Measurements from ENCODE around the gene PI4KA. TPM values are rescaled to one million over a fixed set of nuclear protein-coding genes. Genes with fewer than 3 reads are reported as not detected.
"Not testable (repeated sequence)": the region's sequence is repeated elsewhere in the genome, so short reads cannot be mapped to it uniquely, and the experiment has no call there.

PI4KA gene
- total and polyA plus RNA-seq, 4 donors, result 35.4 to 107 (median 50.3) TPM

DNA sequence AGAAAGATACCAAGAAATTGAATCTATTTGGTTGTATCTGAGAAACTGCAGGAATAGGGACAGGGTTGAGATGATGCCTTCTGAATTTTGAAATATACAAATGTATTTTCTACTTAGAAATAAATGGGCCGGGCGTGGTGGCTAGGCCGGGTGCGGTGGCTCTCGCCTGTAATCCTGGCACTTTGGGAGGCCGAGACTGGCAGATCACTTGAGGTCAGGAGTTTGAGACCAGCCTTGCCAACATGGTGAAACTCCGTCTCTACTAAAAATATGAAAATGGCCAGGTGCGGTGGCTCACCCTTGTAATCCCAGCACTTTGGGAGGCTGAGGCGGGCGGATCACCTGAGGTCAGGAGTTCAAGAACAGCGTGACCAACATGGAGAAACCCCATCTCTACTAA, 172.8 kb downstream of the PI4KA start:
- H3K27me3 ChIP-seq (ENCODE audit: control insufficient read depth in 3 of 3, insufficient read depth in 3 of 3, low read length in 2 of 3); ATAC-seq (ENCODE audit: insufficient read depth, low FRiP score); DNase-seq; H3K4me1 ChIP-seq (ENCODE audit: control insufficient read depth in 5 of 5, insufficient read depth in 5 of 5, low read length in 5 of 5); H3K36me3 ChIP-seq (ENCODE audit: control insufficient read depth in 4 of 4, insufficient read depth in 4 of 4, low read length in 4 of 4); H3K9ac ChIP-seq (ENCODE audit: insufficient read depth in 1 of 2, low read length in 2 of 2); H3K9me3 ChIP-seq (ENCODE audit: control insufficient read depth in 4 of 4, insufficient read depth in 3 of 4, low read length in 3 of 4); H3K27ac ChIP-seq (ENCODE audit: low read depth in 1 of 2, low read length in 1 of 2); H3K4me3 ChIP-seq: not testable (repeated sequence)
- WGBS, 2 donors, result 90 to 96% methylated on average over 10 to 11 of the region's 11 CpGs

DNA sequence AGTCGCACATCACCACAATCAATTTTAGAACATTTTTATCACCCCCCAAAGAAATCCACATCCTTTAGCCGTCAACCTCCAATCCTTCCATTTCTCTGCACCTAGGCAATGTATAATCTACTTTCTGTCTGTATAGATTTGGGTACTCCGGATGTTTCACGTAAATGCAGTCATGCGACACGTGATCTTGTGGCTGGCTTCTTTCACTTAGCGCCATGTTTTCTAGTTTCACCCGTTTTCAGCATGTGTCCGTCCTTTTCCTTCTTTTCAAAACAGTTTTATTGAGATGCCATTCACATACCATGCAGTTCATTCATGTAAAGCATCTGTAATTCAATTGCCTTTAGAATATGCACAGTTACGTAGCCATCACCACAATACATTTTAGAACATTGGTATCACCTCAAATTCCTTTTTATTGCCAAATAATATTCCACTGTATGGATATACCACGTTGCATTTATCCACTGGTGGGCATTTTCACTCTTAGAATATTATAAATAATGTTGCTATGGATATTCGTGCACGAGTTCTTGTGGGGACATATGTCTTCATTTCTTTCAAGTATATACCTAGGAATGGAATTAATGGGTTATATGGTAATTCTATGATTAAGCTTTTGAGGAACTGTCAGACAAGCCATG, 179.7 kb downstream of the PI4KA start:
- ATAC-seq (ENCODE audit: insufficient read depth, low FRiP score); DNase-seq; H3K9ac ChIP-seq (ENCODE audit: insufficient read depth in 1 of 2, low read length in 2 of 2); H3K9me3 ChIP-seq (ENCODE audit: control insufficient read depth in 4 of 4, insufficient read depth in 3 of 4, low read length in 3 of 4); H3K27me3 ChIP-seq (ENCODE audit: control insufficient read depth in 3 of 3, insufficient read depth in 3 of 3, low read length in 2 of 3); H3K36me3 ChIP-seq (ENCODE audit: control insufficient read depth in 4 of 4, insufficient read depth in 4 of 4, low read length in 4 of 4); H3K27ac ChIP-seq (ENCODE audit: low read depth in 1 of 2, low read length in 1 of 2); H3K4me3 ChIP-seq; H3K4me1 ChIP-seq (ENCODE audit: control insufficient read depth in 5 of 5, insufficient read depth in 5 of 5, low read length in 5 of 5): not testable (repeated sequence)
- WGBS, 2 donors, result 91 to 95% methylated on average over 13 of the region's 13 CpGs

DNA sequence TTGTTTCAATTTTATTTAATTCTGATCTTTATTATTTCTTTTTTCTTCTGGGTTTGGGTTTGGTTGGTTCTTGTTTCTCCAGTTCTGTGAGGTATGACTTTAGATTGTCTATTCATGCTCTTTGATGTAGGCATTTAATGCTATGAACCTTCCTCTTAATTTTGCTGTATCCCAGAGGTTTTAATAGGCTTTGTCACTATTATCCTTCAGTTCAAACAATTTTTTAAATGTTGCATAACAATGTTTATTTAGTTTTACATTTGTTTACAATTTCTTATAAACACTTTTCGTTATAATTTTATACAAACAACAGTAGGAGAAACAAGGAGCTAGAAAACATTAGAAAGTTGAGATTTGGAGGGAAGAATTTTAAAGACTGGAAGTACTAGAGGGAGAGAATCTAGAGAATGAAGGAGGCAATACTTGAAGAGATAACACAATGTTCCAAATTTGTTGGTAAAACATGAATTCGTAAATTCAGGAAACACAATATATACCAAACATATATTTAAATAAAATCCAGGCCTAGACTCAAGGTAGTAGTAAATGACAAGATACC, 180.8 kb downstream of the PI4KA start:
- no peak overlapping the region for H3K27ac ChIP-seq (ENCODE audit: low read depth in 1 of 2, low read length in 1 of 2)
- TF ChIP-seq, protein P1, sequence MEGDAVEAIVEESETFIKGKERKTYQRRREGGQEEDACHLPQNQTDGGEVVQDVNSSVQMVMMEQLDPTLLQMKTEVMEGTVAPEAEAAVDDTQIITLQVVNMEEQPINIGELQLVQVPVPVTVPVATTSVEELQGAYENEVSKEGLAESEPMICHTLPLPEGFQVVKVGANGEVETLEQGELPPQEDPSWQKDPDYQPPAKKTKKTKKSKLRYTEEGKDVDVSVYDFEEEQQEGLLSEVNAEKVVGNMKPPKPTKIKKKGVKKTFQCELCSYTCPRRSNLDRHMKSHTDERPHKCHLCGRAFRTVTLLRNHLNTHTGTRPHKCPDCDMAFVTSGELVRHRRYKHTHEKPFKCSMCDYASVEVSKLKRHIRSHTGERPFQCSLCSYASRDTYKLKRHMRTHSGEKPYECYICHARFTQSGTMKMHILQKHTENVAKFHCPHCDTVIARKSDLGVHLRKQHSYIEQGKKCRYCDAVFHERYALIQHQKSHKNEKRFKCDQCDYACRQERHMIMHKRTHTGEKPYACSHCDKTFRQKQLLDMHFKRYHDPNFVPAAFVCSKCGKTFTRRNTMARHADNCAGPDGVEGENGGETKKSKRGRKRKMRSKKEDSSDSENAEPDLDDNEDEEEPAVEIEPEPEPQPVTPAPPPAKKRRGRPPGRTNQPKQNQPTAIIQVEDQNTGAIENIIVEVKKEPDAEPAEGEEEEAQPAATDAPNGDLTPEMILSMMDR (IDR thresholded peaks at IDR 0.05; ENCODE audit: control extremely low read depth, extremely low read depth), result no peak
- peaks cover 0 to 10% (median 2%) of the 10 kb centered on the region in 3 donors for H3K27me3 ChIP-seq (ENCODE audit: control insufficient read depth in 3 of 3, insufficient read depth in 3 of 3, low read length in 2 of 3)
- no peaks in the 10 kb centered on the region for H3K4me1 ChIP-seq (ENCODE audit: control insufficient read depth in 5 of 5, insufficient read depth in 5 of 5, low read length in 5 of 5)
- no peaks in the 10 kb centered on the region for H3K9me3 ChIP-seq (ENCODE audit: control insufficient read depth in 4 of 4, insufficient read depth in 3 of 4, low read length in 3 of 4)
- H3K36me3 ChIP-seq (ENCODE audit: control insufficient read depth in 4 of 4, insufficient read depth in 4 of 4, low read length in 4 of 4), result no peaks in the 10 kb centered on the region
- DNase-seq (no peak), ATAC-seq (ENCODE audit: insufficient read depth, low FRiP score) (no peak)
- H3K4me3 ChIP-seq, result no peak overlapping the region
- no peak overlapping the region for H3K9ac ChIP-seq (ENCODE audit: insufficient read depth in 1 of 2, low read length in 2 of 2)
- WGBS, 2 donors, result 75 to 86% methylated on average over 2 of the region's 2 CpGs

DNA sequence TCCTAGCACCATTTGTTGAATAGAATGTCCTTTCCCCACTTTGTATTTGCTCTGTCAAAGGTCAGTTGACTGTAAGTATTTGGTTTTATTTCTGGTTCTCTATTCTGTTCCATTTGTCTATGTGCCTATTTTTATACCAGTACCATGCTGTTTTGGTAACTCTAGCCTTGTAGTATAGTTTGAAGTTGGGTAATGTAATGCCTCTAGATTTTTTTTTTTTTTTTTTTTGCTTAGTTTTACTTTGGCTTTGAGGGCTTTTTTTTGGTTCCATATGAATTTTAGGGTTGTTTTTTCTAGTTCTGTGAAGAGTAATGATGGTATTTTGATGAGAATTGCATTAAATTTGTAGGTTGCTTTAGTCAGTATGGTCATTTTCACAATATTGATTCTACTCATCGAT, 183.0 kb downstream of the PI4KA start:
- not testable (repeated sequence) for H3K4me1 ChIP-seq (ENCODE audit: control insufficient read depth in 5 of 5, insufficient read depth in 5 of 5, low read length in 5 of 5); DNase-seq; H3K9ac ChIP-seq (ENCODE audit: insufficient read depth in 1 of 2, low read length in 2 of 2); H3K27ac ChIP-seq (ENCODE audit: low read depth in 1 of 2, low read length in 1 of 2); H3K9me3 ChIP-seq (ENCODE audit: control insufficient read depth in 4 of 4, insufficient read depth in 3 of 4, low read length in 3 of 4); ATAC-seq (ENCODE audit: insufficient read depth, low FRiP score); H3K36me3 ChIP-seq (ENCODE audit: control insufficient read depth in 4 of 4, insufficient read depth in 4 of 4, low read length in 4 of 4); H3K4me3 ChIP-seq
- 95 to 100% methylated on average over 1 of the region's 1 CpG for WGBS, 2 donors
- peaks cover 0 to 19% (median 12%) of the 10 kb centered on the region in 3 donors for H3K27me3 ChIP-seq (ENCODE audit: control insufficient read depth in 3 of 3, insufficient read depth in 3 of 3, low read length in 2 of 3)

DNA sequence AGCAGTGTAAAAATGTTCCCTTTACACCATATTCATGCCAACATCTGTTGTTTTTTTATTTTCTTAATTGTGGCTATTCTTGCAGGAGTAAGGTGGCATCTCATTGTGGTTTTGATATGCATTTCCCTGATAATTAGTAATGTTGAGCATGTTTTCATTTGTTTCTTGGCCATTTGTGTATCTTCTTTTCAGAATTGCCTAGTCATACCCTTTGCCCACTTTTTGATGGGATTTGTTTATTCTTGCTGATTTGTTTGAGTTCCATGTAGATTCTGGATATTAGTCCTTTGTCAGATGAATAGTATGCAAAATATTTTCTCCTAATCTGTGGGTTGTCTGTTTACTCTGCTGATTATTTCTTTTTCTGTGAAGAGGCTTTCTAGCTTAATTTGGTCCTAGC, 183.6 kb downstream of the PI4KA start:
- peaks cover 0 to 19% (median 12%) of the 10 kb centered on the region in 3 donors for H3K27me3 ChIP-seq (ENCODE audit: control insufficient read depth in 3 of 3, insufficient read depth in 3 of 3, low read length in 2 of 3)
- H3K4me3 ChIP-seq, result no peak overlapping the region
- no peaks in the 10 kb centered on the region for H3K9me3 ChIP-seq (ENCODE audit: control insufficient read depth in 4 of 4, insufficient read depth in 3 of 4, low read length in 3 of 4)
- no peak overlapping the region for H3K27ac ChIP-seq (ENCODE audit: low read depth in 1 of 2, low read length in 1 of 2)
- no peak for DNase-seq
- H3K36me3 ChIP-seq (ENCODE audit: control insufficient read depth in 4 of 4, insufficient read depth in 4 of 4, low read length in 4 of 4), result no peaks in the 10 kb centered on the region
- no peak overlapping the region for H3K9ac ChIP-seq (ENCODE audit: insufficient read depth in 1 of 2, low read length in 2 of 2)
- no peaks in the 10 kb centered on the region for H3K4me1 ChIP-seq (ENCODE audit: control insufficient read depth in 5 of 5, insufficient read depth in 5 of 5, low read length in 5 of 5)
- TF ChIP-seq, protein P1 (IDR thresholded peaks at IDR 0.05; ENCODE audit: control extremely low read depth, extremely low read depth), result no peak
- no peak for ATAC-seq (ENCODE audit: insufficient read depth, low FRiP score)

All from lung (tissue), 12 donors.